LNCaP clone FGC (cell line): ENCODE measurements around the gene UPF3A.

Source experiments
- DNase-seq: peaks from one replicate; pipeline ENCODE4 v3.0.0-alpha.2; 2011; ENCODE audit warnings: low read depth
- H3K4me3 ChIP-seq: 2 replicates; pipeline ENCODE4 v1.5.1; 2011; ENCODE audit warnings: mild to moderate bottlenecking, low read depth, low read length, control low read depth
- TF ChIP-seq, protein P1 (sequence below): IDR thresholded peaks from 2 replicates; pipeline ENCODE4 v1.5.1; 2012; ENCODE audit warnings: mild to moderate bottlenecking; ENCODE audit not compliant: control insufficient read depth, insufficient read depth; ENCODE audit errors: extremely low read depth

Gene UPF3A

DNA sequence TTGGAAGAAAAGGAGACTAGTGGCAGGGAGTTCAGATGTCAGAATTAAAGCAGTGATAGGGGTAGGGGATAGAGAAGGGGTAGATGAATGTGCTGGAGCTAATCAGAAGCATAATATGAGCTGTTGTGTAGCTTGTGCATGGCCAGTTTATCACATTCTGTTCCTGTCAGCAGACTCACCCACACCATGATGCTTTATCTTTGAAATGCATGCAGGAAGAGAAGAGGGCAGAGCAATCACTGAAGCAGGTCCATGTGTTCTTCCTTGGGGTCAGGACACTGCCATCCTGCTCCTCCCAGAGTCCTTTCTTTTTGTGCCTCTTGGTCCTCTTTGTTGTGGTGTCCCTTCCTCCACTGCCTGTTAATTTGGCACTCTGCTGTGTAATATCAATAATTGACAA, 38.7 kb downstream of the UPF3A start:
- DNase-seq = no peak
- H3K4me3 ChIP-seq = no peak overlapping the region
- TF ChIP-seq, protein P1, sequence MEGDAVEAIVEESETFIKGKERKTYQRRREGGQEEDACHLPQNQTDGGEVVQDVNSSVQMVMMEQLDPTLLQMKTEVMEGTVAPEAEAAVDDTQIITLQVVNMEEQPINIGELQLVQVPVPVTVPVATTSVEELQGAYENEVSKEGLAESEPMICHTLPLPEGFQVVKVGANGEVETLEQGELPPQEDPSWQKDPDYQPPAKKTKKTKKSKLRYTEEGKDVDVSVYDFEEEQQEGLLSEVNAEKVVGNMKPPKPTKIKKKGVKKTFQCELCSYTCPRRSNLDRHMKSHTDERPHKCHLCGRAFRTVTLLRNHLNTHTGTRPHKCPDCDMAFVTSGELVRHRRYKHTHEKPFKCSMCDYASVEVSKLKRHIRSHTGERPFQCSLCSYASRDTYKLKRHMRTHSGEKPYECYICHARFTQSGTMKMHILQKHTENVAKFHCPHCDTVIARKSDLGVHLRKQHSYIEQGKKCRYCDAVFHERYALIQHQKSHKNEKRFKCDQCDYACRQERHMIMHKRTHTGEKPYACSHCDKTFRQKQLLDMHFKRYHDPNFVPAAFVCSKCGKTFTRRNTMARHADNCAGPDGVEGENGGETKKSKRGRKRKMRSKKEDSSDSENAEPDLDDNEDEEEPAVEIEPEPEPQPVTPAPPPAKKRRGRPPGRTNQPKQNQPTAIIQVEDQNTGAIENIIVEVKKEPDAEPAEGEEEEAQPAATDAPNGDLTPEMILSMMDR = no peak

DNA sequence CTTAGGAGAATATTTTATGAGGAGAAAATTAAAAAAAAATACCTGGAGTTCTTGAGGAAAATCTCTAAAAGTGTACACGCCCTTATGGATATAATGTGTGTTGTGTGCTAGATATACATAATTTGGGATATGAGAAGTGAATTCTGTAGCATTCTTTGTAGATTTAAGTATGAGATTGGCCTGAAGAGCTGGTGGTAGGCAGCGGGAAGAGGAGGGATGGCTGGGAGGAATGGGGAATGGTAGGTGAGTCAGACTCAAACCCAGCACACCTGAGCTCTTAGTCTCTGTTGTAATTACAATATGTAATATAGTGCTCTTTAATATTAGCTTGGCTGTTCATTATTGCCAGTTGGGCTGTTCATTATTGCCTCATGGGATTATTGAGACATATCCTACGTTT, 39.9 kb downstream of the UPF3A start:
- TF ChIP-seq, protein P1 = no peak
- no peak overlapping the region for H3K4me3 ChIP-seq
- DNase-seq = no peak

DNA sequence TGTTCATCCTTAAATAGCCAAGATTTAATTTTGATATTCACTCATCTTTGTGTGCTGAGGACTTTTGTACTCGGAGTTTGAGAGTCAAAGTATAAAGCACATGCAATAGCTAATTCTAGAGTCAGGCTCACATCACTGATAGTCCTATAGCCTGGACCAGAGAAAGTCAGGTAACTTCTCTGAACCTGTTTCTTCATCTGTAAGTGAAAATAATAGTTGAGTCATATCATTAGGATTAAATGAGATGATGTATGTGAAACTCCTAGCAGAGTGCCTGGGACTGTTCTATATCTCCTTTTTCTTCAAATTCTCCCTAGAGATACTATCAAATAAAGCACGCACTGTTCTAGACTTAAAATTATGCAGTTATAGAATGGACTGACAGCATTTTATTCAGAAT, 41.9 kb downstream of the UPF3A start:
- TF ChIP-seq, protein P1 = no peak
- no peak for DNase-seq
- H3K4me3 ChIP-seq = no peak overlapping the region

DNA sequence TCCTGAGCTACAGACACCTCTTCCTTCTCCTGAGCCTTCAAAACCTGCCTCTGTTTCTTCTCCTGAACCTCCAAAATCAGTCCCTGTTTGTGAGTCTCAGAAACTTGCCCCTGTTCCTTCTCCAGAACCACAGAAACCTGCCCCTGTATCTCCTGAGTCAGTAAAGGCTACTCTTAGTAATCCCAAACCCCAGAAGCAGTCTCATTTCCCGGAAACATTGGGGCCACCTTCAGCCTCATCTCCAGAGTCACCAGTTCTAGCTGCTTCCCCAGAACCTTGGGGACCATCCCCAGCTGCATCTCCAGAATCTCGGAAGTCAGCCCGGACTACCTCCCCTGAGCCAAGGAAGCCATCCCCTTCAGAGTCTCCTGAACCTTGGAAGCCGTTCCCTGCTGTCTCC, 42.9 kb downstream of the UPF3A start:
- DNase-seq = no peak
- H3K4me3 ChIP-seq = no peak overlapping the region

DNA sequence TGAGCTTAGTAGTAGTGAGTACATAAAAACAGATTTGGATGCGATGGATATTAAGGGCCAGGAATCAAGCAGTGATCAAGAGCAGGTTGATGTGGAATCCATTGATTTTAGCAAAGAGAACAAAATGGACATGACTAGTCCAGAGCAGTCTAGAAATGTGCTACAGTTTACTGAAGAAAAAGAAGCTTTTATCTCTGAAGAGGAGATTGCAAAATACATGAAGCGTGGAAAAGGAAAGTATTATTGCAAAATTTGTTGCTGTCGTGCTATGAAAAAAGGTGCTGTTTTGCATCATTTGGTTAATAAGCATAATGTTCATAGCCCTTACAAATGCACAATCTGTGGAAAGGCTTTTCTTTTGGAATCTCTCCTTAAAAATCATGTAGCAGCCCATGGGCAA, 44.3 kb downstream of the UPF3A start:
- no peak for DNase-seq
- H3K4me3 ChIP-seq = no peak overlapping the region
- TF ChIP-seq, protein P1 = no peak

More for the DNA sequence above, 42.9 kb downstream of the UPF3A start:
- TF ChIP-seq, protein P1 = no peak

DNA sequence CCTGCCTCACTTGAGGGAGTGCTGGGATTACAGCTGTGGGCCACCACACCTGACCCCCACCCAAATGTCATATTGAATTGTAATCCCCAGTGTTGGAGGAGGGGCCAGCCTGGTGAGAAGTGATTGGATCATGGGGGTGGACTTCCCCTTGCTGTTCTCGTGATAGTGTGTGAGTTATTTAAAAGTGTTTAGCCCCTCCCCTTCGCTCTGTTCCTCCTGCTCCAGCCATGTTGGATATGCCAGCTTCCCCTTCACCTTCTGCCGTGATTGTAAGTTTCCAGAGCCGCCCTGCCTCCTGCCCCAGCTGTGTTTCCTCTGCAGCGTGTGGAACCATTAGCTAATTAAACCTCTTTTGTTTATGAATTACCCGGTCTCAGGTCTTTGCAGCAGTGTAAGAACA, 46.6 kb downstream of the UPF3A start:
- H3K4me3 ChIP-seq = no peak overlapping the region
- TF ChIP-seq, protein P1 = no peak
- DNase-seq = no peak

DNA sequence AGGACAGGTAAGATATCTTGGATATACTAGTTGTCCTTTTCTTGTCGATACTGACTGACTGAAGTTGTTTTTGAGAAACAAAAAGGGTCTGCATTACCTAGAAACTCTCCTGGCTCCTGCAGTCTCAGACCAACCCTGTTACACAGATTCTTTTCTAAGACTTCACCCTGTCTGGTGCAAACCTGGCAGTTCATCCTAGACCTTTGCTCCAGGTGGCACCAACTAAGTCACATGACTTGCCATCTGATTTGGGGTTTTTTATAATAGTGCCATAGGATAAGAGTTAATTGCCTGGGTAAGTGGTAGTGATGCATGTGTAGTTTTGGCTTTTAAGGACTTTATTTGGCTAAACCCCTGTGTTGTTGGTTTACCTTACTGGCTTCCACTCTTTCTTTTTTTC, 47.2 kb downstream of the UPF3A start:
- TF ChIP-seq, protein P1 = no peak
- no peak overlapping the region for H3K4me3 ChIP-seq
- DNase-seq = no peak
